GM21360 (cell line): Measurements from ENCODE around the gene SDHD.
A peak's percentile ranks its signal among the peaks of the same experiment; 100 is the strongest.
"Not testable (repeated sequence)": the region's sequence is repeated elsewhere in the genome, so short reads cannot be mapped to it uniquely, and the experiment has no call there.

ENCODE experiments used
- ATAC-seq: cut with Tn5 transposase; IDR thresholded peaks from one replicate; pipeline ENCODE4 v1.9.1; 2021; ENCODE audit warnings: mild to moderate bottlenecking, moderate library complexity; ENCODE audit not compliant: unreplicated experiment

Gene SDHD

GRCh38 chr11:112086422-112087191, at the start of gene SDHD, which contains the start of gene TIMM8B:
Gene SDHD, plus strand, starts transcription at chr11:112086873. Its CDS starts 35 bp downstream, at chr11:112086908.
Gene TIMM8B, minus strand, starts transcription at chr11:112086756. Its CDS starts 33 bp downstream, at chr11:112086723.
- peak; percentile 85 for ATAC-seq

- ATAC-seq = no peak
Observed at GRCh38 chr11:112037527-112037926, 49.1 kb upstream of the SDHD start.

GRCh38 chr11:112042161-112042960, 44.3 kb upstream of the SDHD start:
- ATAC-seq = no peak

GRCh38 chr11:112042961-112043304, 43.7 kb upstream of the SDHD start:
- no peak for ATAC-seq

GRCh38 chr11:112044961-112045360, 41.7 kb upstream of the SDHD start:
- ATAC-seq = no peak

GRCh38 chr11:112046647-112047046, 40.0 kb upstream of the SDHD start:
- not testable (repeated sequence) for ATAC-seq

GRCh38 chr11:112048256-112048655, 38.4 kb upstream of the SDHD start:
- ATAC-seq = not testable (repeated sequence)

GRCh38 chr11:112049777-112050176, 36.9 kb upstream of the SDHD start:
- no peak for ATAC-seq

GRCh38 chr11:112050721-112051120, 36.0 kb upstream of the SDHD start:
- ATAC-seq = peak; percentile 92

- no peak for ATAC-seq
Observed at GRCh38 chr11:112051768-112052167, 34.9 kb upstream of the SDHD start.

GRCh38 chr11:112057170-112057569, 29.5 kb upstream of the SDHD start:
- no peak for ATAC-seq

GRCh38 chr11:112058103-112058502, 28.6 kb upstream of the SDHD start:
- ATAC-seq = no peak

GRCh38 chr11:112062923-112063322, 23.8 kb upstream of the SDHD start:
- no peak for ATAC-seq

- ATAC-seq = peak; percentile 78
Observed at GRCh38 chr11:112073941-112074811, 12.5 kb upstream of the SDHD start, which contains the start of the genes NKAPD1 and PIH1D2. Gene NKAPD1, plus strand, starts transcription at chr11:112074299. Its CDS starts 1,276 bp downstream, at chr11:112075575. Gene PIH1D2, minus strand, starts transcription at chr11:112074017. Its CDS starts 843 bp downstream, at chr11:112073174.

- ATAC-seq = no peak
Observed at GRCh38 chr11:112082729-112083128, 3.9 kb upstream of the SDHD start.

- peak; percentile 29 for ATAC-seq
Observed at GRCh38 chr11:112085822-112086421, 751 bp upstream of the SDHD start.

- no peak for ATAC-seq
Observed at GRCh38 chr11:112087212-112087611, 539 bp downstream of the SDHD start.

- not testable (repeated sequence) for ATAC-seq
Observed at GRCh38 chr11:112095302-112095701, 8.6 kb downstream of the SDHD start.

GRCh38 chr11:112096194-112096593, 9.5 kb downstream of the SDHD start:
- ATAC-seq = no peak
